Activated CD8-positive, alpha-beta memory T cell treated with anti-CD3 and anti-CD28 coated beads, Interleukin-2, amount 10 ng/mL, durations not matched to agents 7 days and 5 days (primary cell): ENCODE measurements around the gene COL5A3. TPM values are rescaled to one million over a fixed set of nuclear protein-coding genes. Genes with fewer than 3 reads are reported as not detected.

Source experiments
- ATAC-seq: fragments of 150-1000 bp; cut with Tn5 transposase; one replicate; pipeline ENCODE4 v1.10.0; 2021; ENCODE audit warnings: moderate library complexity
- CTCF ChIA-PET: fragments of 350-600 bp; sonication (Branson Sonifier 250); formaldehyde crosslinking; loops from one replicate; lab custom pipeline; 2021; ENCODE audit warnings: antibody characterized with exemption; lab: Charles Lee
- DNase-seq: peaks from one replicate; pipeline ENCODE4 v3.0.0-alpha.2; 2020
- H3K27ac Mint-ChIP-seq: one replicate; pipeline ENCODE4 v1.8.0; 2021; ENCODE audit warnings: mild to moderate bottlenecking, mixed read lengths
- H3K27me3 Mint-ChIP-seq: one replicate; pipeline ENCODE4 v1.8.0; 2021; ENCODE audit warnings: mixed read lengths
- H3K36me3 Mint-ChIP-seq: one replicate; pipeline ENCODE4 v1.8.0; 2021; ENCODE audit warnings: mild to moderate bottlenecking, mixed read lengths
- H3K4me1 Mint-ChIP-seq: one replicate; pipeline ENCODE4 v1.8.0; 2021; ENCODE audit warnings: mixed read lengths
- H3K4me3 Mint-ChIP-seq: one replicate; pipeline ENCODE4 v1.8.0; 2021; ENCODE audit warnings: mild to moderate bottlenecking, moderate library complexity, mixed read lengths
- H3K9me3 Mint-ChIP-seq: one replicate; pipeline ENCODE4 v1.8.0; 2022; ENCODE audit warnings: low read depth, mixed read lengths
- total RNA-seq, 2 experiments: library from RNA; stranded (reverse); gene quantifications; one replicate each; pipeline ENCODE4 v1.2.3, GENCODE V29; 2021

The COL5A3 gene
- total RNA-seq, 2 experiments from 2014 or later = 0.09 TPM; not detected in 1

DNA sequence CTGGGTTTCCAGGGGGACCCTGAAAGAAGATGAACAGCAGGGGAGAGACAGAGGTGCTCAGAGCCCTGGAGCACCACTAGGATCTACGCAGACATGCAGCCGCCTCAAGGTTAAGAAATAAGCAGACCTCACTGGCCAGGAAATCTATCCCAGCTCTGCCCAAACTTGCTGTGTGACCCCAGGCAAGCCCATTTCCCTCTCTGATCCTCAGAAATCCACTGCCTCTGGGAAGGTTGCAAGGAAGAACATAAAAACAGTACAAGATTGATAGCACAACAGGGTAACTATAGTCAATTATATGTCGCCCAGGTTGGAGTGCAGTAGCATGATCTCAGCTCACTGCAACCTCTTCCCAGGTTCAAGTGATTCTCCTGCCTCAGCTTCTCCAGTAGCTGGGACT lies 20.8 kb downstream of the COL5A3 start:
- CTCF ChIA-PET = interaction anchor here (1.9 kb wide), 1 partner anchor 11 kb away, joined by 8 read pairs; no protein-coding TSS in a partner anchor
- no peaks in the 10 kb centered on the region for H3K4me1 Mint-ChIP-seq
- no peak for DNase-seq
- H3K36me3 Mint-ChIP-seq = no peaks in the 10 kb centered on the region
- no peaks in the 10 kb centered on the region for H3K9me3 Mint-ChIP-seq
- no peaks in the 10 kb centered on the region for H3K27me3 Mint-ChIP-seq
- ATAC-seq = no peak
- no peak overlapping the region for H3K27ac Mint-ChIP-seq
- H3K4me3 Mint-ChIP-seq = no peak overlapping the region

DNA sequence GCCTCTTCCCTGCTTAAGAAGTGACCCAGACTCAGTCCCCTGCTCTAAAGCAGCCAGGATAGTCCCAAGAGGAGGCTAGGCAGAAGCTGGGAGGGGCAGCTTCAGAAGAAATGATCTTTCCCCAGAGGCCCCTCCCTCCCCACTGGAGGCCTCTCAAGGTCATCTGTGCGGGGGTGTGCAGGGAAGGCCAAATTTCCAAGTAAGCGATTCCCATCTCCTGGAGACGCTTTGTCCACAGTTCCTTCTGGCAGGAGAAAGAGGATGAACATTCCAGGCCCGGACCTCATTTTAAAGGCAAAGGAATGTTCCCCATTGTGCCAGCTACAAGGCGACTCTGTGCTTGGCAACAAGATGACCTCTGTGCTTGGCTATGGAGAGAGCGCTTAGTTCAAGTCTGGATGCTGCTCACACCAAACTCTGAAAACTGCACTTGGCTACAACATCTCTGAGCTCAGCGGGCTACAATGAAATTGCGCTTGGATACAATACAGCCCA lies 23.5 kb downstream of the COL5A3 start:
- no peak for ATAC-seq
- CTCF ChIA-PET = interaction anchor here (1.9 kb wide), 1 partner anchor 13 kb away, joined by 6 read pairs; no protein-coding TSS in a partner anchor
- H3K4me3 Mint-ChIP-seq = no peak overlapping the region
- H3K27me3 Mint-ChIP-seq = peaks cover 11% of the 10 kb centered on the region
- H3K27ac Mint-ChIP-seq = no peak overlapping the region
- no peak for DNase-seq
- H3K9me3 Mint-ChIP-seq = no peaks in the 10 kb centered on the region
- no peaks in the 10 kb centered on the region for H3K36me3 Mint-ChIP-seq
- no peaks in the 10 kb centered on the region for H3K4me1 Mint-ChIP-seq

DNA sequence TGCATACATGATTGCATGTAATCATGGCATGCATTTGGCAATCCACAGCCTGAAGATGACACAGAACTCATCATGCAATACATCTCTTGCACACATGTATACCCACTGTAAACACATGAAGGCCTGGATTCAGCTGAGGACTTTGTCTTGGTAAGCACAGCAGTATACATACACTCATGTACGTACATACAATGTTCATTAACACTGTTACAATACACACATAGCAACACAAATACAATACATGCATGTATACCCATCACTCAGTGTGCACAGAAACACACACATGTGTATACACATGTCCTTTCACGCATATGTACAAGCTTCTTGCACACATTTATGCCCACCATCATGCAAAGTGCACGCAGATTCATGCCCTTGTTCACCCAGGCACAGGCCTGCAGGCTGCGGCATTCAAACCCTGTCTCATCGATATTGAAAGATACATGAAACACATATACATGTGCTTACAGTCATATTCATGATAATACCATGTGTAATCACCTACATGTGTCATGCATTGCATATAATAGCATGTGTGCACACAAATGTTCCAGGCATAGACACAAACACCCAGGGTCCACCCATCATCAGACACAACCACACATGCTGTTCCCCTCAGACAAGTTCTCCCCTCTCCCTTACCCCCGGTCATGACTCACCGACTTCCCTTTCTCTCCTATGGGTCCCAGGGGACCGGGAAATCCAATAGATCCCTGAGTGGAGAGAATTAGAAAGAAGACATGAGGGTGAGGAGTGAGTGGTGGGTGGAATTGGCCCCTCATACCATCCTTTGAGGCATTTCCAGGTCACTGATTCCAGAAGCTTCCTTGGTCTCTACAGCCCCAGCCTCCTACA lies 28.7 kb downstream of the COL5A3 start:
- Mint-ChIP-seq H3K27ac (no peak overlapping the region), H3K4me3 (no peak overlapping the region), H3K4me1 (no peaks in the 10 kb centered on the region), H3K27me3 (peaks cover 11% of the 10 kb centered on the region), H3K9me3 (no peaks in the 10 kb centered on the region), H3K36me3 (no peaks in the 10 kb centered on the region)
- CTCF ChIA-PET = interaction anchor here (0.8 kb wide), 1 partner anchor 19 kb away, joined by 3 read pairs; no protein-coding TSS in a partner anchor
- DNase-seq = no peak
- ATAC-seq = no peak

DNA sequence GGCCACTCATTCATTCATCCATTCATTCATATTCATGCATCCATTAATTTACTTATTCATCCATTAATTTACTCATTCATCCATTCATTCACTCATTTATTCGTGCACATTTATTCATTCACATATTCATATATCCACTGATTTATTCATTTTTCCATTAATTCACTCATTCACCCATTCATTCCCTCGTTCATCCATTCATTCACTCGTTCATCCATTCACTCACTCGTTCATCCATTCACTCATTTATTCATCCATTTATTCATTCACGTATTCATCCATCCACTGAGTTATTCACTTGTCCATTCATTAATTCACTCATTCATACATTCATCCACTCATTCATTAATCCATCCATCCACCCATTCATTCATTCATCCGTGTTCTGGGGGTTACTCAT lies 38.2 kb downstream of the COL5A3 start:
- no peak overlapping the region for H3K4me3 Mint-ChIP-seq
- H3K27me3 Mint-ChIP-seq = peaks cover 11% of the 10 kb centered on the region
- peaks cover 12% of the 10 kb centered on the region for H3K4me1 Mint-ChIP-seq

DNA sequence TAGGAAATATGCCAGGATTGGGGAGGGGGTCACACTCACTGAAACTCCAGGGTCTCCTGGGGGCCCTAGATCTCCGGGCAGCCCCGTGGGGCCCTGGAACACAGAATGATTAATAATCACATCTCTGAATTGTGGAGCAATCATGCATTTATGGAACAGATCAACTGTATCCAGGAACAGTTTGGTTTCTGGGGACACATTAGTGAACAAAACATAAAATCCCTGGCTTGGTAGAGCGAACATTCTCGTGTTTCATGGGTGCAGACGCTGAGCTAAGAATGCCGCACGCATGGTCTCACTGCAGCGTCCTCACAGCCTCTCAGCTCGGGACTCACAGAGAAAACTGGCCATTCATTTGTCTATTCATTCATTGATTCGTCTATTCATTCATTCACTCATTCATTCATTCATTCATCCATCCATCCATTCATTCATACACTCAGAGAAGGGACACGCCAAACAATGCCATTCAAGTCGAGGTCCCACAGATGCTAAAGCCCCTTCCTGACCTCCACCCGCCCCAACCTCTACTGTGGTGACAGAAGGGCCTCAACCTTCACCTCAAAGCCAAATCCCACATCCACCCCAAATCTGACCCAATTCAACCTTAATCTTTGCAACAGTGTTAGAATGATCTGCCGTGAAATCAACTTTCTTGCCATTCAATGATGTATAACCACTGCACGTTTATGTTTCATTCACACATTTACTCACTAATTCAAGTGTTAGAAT lies 39.0 kb downstream of the COL5A3 start:
- Mint-ChIP-seq H3K4me1 (peaks cover 12% of the 10 kb centered on the region), H3K27ac (no peak overlapping the region), H3K4me3 (no peak overlapping the region), H3K9me3 (peaks cover 2% of the 10 kb centered on the region), H3K36me3 (no peaks in the 10 kb centered on the region), H3K27me3 (peaks cover 16% of the 10 kb centered on the region)
- CTCF ChIA-PET = no interaction called here
- DNase-seq (peak; percentile 44), ATAC-seq (no peak)

More for the DNA sequence above, 38.2 kb downstream of the COL5A3 start:
- no peak for DNase-seq
- H3K27ac Mint-ChIP-seq = no peak overlapping the region
- H3K36me3 Mint-ChIP-seq = no peaks in the 10 kb centered on the region
- CTCF ChIA-PET = no interaction called here
- peaks cover 2% of the 10 kb centered on the region for H3K9me3 Mint-ChIP-seq
- ATAC-seq = no peak

DNA sequence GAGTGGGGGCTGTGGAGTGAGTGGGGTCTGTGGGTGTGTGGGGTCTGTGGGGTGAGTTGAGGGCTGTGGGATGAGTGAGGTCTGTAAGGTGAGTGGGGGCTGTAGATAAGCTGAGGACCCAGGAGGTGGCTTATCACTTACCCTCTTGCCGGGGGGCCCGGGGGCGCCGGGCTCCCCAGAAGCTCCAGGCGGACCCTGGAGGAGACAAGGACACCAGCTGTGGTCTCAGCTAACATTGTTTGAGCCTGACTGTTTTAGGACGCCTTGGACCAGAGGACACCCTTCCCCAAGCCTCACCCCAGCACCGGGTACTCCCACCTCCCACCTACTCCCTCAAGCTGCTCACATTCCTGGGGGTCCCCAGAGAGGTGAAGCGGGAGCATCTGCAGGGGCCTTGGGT lies 39.8 kb downstream of the COL5A3 start:
- H3K9me3 Mint-ChIP-seq = peaks cover 2% of the 10 kb centered on the region
- no peaks in the 10 kb centered on the region for H3K36me3 Mint-ChIP-seq

DNA sequence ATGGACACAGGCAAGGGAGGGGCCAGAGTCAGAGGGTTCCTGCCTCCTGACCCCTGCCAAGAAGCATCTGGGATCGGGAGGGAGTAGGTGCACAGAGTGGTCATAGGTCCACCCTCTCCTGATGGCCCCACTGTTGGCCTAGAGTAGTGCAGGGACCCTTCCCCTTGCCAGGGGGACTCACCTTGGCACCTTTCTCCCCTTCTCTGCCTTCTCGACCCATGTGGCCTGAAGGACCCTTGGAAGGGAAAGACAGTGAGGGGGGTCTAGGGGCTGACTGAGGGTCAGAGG lies 40.7 kb downstream of the COL5A3 start:
- H3K9me3 Mint-ChIP-seq = peaks cover 2% of the 10 kb centered on the region
- H3K4me1 Mint-ChIP-seq = peaks cover 12% of the 10 kb centered on the region
- ATAC-seq (no peak), DNase-seq (no peak)
- H3K27me3 Mint-ChIP-seq = peaks cover 24% of the 10 kb centered on the region
- CTCF ChIA-PET = no interaction called here
- no peaks in the 10 kb centered on the region for H3K36me3 Mint-ChIP-seq
- no peak overlapping the region for H3K27ac Mint-ChIP-seq
- H3K4me3 Mint-ChIP-seq = no peak overlapping the region

More for the DNA sequence above, 39.8 kb downstream of the COL5A3 start:
- Mint-ChIP-seq H3K4me3 (no peak overlapping the region), H3K4me1 (peaks cover 12% of the 10 kb centered on the region), H3K27me3 (peaks cover 23% of the 10 kb centered on the region), H3K27ac (no peak overlapping the region)
- CTCF ChIA-PET = no interaction called here
- no peak for ATAC-seq
- DNase-seq = no peak

DNA sequence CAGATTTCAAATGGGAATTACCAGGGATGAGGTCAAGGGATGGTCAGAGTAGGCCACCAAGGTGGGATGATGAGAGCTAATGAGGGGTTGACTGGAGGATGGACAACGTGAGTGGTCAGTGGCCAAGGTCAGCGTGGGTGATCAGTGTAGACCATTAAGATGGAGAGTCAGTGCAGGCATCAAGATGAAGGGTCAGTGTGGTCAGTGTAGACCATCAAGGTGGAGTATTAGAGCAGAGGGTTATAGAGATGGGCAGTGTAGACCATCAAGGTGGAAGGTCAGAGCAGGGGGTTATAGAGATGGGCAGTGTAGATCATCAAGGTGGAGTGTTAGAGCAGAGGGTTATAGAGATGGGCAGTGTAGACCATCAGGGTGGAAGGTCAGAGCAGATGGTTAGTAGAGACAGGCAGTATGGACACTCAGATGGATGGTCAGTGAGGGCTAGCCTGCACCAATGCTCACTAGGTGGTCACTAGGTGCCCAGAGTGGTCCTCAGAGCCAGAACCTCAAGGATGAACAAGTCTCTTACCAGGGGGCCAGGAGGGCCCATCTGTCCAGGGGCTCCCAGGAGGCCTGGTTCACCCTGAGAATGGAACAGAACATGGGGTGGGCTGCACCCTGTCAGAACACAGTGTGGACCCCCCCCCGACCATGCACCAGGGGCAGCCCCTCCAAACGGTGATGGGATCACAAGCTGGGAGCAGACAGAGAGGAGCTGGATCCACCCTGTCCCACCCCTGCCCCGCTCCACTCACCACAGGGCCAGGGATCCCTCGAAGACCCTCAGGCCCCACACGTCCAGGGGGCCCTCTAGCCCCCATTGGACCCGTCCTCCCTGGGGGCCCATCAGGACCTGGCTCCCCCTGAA lies 41.2 kb downstream of the COL5A3 start:
- Mint-ChIP-seq H3K4me1 (peaks cover 12% of the 10 kb centered on the region), H3K36me3 (no peaks in the 10 kb centered on the region), H3K27me3 (peaks cover 24% of the 10 kb centered on the region), H3K9me3 (peaks cover 2% of the 10 kb centered on the region), H3K4me3 (no peak overlapping the region), H3K27ac (no peak overlapping the region)
- ATAC-seq (no peak), DNase-seq (no peak)
- CTCF ChIA-PET = no interaction called here

DNA sequence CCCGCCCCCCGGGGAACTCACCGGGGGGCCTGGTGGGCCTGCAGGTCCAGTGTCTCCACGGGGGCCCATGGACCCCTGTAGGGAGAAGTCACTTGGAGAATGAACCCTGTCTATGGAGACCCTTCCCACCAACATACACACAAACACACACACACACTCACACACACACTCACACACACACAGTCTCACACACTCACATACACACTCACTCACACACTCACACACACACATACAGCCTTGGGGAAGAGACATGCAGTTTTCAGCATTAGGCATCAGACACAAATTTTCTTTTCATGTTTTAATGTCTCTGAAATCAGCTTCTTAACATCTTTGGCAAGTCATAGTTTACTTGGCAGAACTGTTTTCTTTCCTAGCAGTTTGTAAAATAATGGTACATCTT lies 43.0 kb downstream of the COL5A3 start:
- H3K36me3 Mint-ChIP-seq = no peaks in the 10 kb centered on the region
- H3K9me3 Mint-ChIP-seq = peaks cover 2% of the 10 kb centered on the region
- DNase-seq = no peak
- ATAC-seq = no peak
- H3K4me3 Mint-ChIP-seq = no peak overlapping the region
- CTCF ChIA-PET = no interaction called here
- no peak overlapping the region for H3K27ac Mint-ChIP-seq
- peaks cover 27% of the 10 kb centered on the region for H3K27me3 Mint-ChIP-seq
- peaks cover 12% of the 10 kb centered on the region for H3K4me1 Mint-ChIP-seq

DNA sequence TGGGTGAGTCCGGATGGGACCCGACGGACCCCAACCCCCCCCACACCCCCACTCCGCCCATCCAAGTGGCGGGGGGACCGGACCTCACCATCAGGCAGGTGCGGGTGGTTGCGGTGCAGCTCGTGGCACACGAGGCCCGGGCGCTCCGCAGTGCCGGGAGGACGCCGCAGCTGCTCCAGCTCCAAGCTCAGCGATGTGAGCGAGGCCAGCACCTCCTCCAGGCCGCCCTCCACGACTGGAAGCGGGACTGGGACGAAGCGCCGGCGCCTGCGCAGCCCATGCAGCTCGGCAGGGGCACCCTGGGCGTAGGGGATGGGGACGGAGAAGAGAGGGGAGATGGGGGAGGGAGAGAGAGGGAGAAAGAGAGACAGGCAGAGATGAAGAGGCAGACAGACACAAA lies 43.9 kb downstream of the COL5A3 start:
- Mint-ChIP-seq H3K27me3 (peaks cover 26% of the 10 kb centered on the region), H3K36me3 (no peaks in the 10 kb centered on the region), H3K27ac (no peak overlapping the region), H3K9me3 (no peaks in the 10 kb centered on the region), H3K4me1 (peaks cover 3% of the 10 kb centered on the region), H3K4me3 (no peak overlapping the region)
- CTCF ChIA-PET = no interaction called here
- DNase-seq (no peak), ATAC-seq (no peak)

DNA sequence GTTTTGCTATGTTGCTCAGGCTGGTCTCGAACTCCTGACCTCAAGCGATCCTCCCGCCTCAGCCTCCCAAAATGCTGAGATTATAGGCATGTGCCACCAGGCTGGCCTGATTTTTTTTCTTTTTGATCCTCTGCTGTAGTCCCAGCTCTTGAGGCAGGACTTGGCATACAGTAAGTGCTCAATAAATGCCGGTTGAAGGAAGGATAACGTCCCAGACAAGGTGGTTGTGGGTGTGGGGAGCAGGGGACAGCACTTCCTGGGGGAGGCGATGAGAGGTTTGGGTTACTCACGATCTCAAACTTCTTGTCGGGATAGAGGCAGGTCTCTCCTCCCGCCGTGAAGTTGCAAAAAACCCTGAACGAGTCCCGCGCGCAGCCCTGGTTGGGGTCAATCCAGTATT lies 44.3 kb downstream of the COL5A3 start:
- Mint-ChIP-seq H3K36me3 (no peaks in the 10 kb centered on the region), H3K27ac (no peak overlapping the region), H3K27me3 (peaks cover 24% of the 10 kb centered on the region), H3K4me3 (no peak overlapping the region), H3K9me3 (no peaks in the 10 kb centered on the region), H3K4me1 (no peaks in the 10 kb centered on the region)
- CTCF ChIA-PET = interaction anchor here (1.3 to 1.4 kb wide), 2 partner anchors 33 to 35 kb away, joined by 3 read pairs; no protein-coding TSS in a partner anchor
- ATAC-seq (no peak), DNase-seq (no peak)

DNA sequence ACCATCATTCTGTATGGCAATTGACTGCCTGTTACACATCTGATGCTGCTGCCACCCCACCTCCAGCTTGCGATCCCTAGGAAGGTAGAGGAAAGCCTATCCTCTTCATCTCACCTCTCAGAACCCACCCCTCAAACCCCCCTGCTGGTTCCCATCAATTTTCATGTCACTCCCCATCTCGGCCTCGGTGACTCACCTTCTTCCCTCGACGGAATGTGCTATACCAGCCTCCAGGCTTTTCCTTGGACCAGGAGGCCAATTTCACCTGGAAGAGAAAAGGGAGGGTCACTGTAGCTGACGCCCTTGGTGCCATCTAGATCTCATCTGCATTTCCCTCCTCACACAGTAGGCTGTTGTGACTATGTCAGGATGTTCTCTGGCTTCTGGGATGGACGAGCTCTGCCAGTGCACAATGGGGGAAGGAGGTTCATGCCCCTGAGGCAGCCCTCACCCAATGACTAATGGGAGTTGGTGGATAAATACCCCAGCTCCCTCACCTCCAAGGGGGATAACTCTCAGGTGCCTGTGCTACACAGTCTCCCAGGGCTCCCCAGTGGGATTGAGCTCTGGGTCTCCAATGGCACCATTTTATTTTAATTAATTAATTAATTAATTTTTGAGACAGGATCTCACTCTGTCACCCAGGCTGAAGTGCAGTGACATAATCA lies 47.5 kb downstream of the COL5A3 start:
- DNase-seq (no peak), ATAC-seq (no peak)
- no peaks in the 10 kb centered on the region for H3K4me1 Mint-ChIP-seq
- CTCF ChIA-PET = interaction anchor here (0.6 to 1.2 kb wide), 2 partner anchors 15 to 38 kb away, joined by 3 to 6 read pairs; no protein-coding TSS in a partner anchor
- H3K4me3 Mint-ChIP-seq = no peak overlapping the region
- H3K36me3 Mint-ChIP-seq = no peaks in the 10 kb centered on the region
- H3K9me3 Mint-ChIP-seq = no peaks in the 10 kb centered on the region
- peaks cover 21% of the 10 kb centered on the region for H3K27me3 Mint-ChIP-seq
- H3K27ac Mint-ChIP-seq = no peak overlapping the region
